GM04504 (cell line): ENCODE measurements around the gene CCL4L2.
A peak's percentile ranks its signal among the peaks of the same experiment; 100 is the strongest.
"Not testable (repeated sequence)": the region's sequence is repeated elsewhere in the genome, so short reads cannot be mapped to it uniquely, and the experiment has no call there.

ENCODE experiments used
- DNase-seq: peaks from one replicate; pipeline ENCODE4 v3.0.0-alpha.2; 2012; ENCODE audit warnings: low read depth

Gene CCL4L2

DNA sequence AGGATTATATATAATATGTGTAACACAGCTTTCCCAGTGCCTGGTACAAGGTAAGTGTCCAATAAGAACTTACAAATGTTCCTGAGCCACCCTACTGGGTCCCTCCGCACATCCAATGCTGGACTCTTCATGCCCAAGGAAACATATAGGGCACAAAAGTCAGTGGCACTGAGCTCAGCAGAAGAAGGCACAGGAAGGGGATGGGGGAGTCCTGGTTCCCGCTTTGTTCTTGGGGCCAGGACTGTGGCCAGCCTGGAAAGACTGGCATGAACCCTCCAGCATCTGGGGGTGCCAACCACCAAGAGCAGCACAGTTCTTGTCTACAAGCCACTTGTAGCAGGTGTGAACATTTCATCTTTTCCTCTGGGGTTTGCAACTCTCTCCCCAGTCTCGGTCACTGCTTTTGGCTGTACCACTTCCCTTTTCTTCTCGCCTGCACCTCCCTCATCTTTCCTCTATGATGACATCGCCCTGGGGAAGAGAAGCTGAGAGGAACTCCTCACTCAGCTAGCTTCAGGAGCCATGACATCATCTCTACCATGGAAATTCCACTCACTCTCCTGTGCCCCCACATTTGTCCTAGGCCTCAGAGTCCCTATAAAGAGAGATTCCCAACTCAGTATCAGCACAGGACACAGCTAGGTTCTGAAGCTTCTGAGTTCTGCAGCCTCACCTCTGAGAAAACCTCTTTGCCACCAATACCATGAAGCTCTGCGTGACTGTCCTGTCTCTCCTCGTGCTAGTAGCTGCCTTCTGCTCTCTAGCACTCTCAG is at the start of gene CCL4L2:
TSS of gene CCL4L2 (plus strand) at position 625 of the 773 bp plus-strand sequence.
- DNase-seq: not testable (repeated sequence)

DNA sequence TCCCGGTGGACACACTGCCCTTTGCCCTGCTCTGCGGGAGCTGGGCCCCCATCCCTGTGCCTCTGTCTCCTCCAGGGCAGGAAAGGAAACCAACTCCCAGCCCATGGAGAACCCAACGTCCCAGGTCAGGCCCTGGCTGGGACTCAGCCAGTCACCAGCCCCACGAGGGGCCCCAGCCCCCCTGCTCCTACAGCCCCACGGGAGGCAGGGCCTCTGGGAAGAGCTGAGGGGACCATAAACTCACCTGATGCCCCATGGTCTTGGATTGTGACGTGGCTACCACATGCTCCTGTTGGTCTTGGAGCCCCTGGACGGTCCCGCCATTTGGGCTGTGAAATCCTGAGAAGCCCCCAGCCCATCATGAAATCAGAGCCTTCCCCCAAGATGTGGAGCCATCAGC is 42.0 kb upstream of the CCL4L2 start:
- DNase-seq: not testable (repeated sequence)

- not testable (repeated sequence) for DNase-seq
Observed at GRCh38 chr17:36176536-36176935, 34.3 kb upstream of the CCL4L2 start, which contains the start of gene TBC1D3B. TSS of gene TBC1D3B (minus strand) at chr17:36176636. CDS start at chr17:36175050, 1,586 bp downstream.

DNA sequence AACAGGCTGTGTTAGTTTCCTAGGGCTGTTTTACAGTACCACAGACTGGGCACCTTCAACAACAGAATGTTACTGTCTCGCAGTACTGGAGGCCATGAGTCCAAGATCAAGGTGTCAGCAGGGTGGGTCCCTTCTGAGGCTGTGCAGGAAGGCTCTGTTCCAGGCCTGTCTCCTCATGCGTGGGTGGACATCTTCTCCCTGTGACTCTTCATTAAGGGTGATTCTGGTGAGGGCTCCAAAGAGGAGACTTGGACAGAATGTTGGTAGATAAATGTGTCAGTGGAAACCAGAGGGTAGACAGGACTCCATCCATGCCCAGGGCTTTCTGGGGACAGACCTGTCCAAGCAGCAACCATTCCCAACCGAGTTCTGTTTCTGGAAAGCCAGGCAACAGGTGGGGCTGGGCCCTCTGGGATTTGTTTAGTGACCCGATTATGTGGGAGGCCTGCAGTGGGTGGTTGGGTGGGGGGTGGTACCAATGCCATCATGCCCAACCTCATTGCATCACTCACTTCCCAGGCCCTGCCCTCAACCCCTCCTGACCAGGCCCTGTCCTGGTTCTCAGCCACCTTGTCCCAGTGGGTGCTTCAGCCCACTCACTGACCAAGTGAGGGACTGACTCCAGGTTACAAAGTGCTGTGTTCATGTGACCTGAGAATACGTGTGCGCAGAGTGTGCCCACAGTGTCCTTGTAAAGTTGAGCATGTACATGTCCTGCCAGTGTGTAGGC is 29.3 kb upstream of the CCL4L2 start:
- not testable (repeated sequence) for DNase-seq

DNA sequence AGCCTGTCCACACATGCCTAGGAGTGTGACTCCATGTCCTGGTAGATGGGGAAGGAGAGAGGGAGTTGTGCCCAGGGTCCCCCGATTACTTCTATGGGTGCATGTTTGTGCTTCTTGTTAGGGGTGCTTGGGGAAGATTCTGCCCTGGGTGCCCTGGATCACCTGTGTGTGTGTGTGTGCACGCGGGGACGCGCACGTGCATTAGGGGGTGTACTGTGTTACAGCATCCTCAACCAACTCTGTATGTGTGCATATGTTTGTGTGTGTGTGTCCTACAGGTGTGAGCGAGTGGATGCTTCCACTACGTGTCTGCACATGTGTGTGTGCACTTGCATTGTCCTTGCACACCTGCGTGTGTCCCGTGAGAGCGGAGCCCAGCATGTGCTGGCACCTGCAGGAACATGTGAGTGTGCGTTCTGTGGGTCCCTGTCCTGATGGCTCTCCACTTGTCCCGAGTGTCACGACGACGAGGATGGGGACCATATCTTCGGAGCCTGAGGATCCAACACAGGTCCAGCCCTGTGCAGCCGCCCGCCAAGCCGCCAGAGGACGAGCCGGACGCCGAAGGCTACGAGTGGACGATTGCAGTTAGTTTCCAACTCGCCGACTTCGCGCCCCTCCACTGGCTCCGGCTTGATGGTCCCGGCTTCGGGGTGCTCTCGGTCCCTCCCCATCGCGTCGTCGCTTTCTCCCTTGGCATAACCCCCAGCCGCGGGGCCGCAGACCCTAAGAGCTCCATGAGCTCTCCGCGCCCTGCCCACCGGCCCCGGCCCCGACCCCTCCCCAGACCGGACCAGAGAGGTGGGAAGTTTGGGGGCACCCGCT is 28.5 kb upstream of the CCL4L2 start:
- no peak for DNase-seq

DNA sequence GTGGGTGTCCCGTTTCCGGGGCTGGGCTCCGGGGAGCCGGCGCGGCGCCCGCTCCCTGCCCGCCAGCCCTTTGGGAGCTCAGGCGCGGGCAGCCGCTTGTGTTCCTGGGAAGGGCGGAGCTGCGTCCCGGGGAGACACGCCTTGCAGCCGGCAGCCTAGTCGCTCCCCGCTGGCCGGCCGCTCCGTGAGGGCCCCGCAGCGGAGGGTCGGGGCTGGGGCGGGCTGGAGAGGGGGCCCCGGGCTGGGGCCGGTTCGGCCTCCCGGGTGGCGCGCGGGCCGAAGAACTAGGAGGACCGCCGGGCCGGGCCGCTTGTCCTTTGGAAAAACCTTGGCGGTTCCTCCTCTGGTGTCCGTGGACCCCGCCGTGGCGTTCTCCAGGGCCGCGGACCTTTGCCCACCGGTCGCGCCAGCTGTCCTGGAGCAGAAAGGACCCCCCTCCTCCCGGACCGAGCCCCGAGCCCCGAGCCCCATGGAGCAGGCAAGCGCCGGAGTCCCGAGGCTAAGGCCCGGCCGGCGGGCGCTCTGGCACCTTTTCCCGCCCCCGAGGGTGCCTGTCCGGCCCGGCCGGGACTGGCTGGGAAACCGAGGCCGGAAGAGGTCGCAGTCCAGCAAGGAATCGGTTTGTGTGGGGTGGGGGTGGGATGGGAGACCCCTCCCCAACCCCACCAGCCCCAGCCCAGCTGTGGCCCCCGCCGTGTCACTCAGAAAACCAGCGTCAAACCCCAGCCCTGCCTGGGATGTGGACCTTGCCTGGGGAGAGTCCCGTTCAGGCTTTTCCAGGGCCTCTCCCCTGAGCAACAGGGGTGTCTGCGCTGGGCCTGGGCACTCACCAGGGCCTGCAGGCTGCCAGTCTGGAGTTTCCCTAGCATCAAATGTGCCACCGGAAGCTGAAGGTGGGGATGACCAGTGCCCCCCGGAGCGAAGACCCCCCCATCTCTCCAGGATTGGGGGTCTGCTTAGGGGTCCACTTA is 27.6 kb upstream of the CCL4L2 start:
- DNase-seq: peak; percentile 29

DNA sequence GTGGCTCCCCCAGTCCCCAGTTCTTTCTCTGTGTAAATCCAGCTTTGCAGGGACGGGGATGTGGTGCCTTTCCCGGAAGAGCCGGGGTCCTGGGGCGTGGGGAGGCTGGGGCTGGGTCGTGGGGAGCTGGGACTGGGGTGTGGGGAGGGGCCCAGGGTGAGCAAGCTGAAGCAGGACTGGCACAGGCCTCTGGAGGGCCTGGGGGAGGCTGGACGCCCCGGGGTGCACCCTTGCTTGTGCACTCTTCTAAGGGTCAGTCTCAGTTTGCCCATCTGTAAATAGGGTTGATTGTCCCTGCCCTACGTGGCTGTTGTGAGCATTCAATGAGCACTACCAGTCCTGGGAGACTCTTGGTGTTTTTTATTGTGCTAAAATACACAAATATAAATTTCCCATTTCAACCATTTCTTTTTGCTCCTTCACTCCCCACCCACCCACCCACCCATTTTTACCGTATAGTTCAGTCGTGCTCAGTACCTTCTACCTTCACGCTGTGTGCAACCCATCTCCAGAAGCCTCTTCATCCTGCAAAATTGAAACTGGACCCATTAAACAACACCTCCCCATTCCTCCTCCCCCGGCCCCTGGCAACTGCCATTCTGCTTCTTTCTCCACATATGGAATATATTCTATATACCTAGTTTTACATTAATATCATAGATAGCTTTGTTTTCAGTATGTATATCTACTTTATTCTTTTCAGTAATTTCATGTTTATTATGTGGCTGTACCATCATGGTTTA is 26.7 kb upstream of the CCL4L2 start:
- no peak for DNase-seq

GRCh38 chr17:36185416-36185815 is 25.4 kb upstream of the CCL4L2 start:
- no peak for DNase-seq

DNA sequence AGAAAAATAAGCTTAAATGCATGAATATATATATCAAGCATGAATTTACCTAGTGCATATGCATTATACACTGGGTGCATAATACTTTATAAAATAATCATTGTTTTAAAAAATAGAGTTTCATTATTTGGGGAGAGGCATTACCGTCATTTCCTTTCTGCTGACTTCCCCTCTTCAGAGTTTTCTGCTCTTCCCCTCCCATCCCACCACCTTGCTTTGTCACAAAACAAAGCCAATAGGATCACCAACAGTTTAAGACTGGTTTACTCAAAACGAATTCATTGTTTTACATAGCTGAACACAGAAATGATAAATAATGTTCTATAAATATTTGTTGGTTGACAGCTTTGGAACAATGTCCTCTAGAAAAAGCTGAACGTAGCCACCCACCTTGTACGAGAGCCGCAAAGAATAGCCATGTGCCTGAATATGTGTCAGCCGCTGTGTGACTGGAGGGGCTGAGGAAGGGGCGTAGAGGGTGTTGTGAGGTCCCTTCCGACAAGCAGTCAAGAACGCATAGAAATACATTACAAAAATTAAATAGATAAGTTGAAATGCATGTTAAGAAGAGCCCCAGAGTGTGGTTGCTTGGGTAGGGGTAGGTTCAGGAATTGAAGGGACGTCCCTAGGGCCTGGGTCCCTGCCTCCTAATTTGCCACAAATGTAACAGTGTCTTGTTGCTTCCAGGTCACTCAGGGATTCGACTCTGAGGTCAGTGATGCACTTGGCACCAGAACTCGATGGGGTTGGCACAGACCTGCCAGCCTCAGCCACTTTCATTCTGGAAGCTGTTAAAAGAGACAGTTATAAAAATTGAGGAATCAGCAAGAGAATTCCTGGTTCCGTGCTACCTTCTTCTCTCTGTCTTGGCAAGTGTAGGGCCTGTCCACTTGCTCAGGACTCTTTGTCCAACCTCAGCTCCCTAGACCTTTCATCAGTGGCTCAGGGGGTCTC is 23.8 kb upstream of the CCL4L2 start:
- not testable (repeated sequence) for DNase-seq

DNA sequence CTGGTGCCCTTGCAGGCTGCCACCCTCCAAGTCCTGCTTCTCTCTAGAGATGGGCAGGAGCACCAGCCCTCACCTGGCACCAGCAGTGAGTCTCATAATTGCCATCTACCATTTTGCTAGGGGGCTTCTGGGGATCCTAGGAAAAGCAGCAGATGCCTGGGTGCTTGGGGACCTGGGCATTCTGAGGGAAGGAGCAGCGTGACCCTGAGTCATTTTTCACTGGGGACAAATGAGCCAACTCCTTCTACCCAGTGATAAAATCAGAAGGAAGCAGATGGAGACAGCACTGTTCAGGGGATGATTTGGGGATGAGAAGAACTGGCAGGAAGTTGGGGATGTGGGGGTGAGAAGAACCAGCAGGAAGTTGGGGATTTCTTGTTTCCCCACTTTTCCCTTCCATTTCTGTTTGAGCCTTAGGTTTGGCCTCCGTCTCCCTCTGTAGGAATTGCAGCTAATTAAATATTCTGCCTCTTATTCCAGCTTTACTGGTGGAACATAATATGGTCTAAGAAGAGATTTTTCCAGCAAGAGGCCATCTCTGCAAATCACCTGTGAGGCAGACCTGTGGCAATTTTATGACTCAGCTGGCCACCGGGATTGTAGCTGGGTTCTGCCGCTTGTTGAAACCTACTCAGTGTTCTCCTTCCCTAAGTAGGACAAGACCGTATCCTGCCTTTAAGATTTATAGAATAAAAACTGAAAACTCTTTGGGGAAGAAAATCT is 22.8 kb upstream of the CCL4L2 start:
- DNase-seq: not testable (repeated sequence)

- no peak for DNase-seq
Observed at GRCh38 chr17:36188891-36189306, 22.0 kb upstream of the CCL4L2 start.

- not testable (repeated sequence) for DNase-seq
Observed at GRCh38 chr17:36189993-36190392, 20.9 kb upstream of the CCL4L2 start.

GRCh38 chr17:36190549-36191330 is 20.1 kb upstream of the CCL4L2 start:
- not testable (repeated sequence) for DNase-seq

DNA sequence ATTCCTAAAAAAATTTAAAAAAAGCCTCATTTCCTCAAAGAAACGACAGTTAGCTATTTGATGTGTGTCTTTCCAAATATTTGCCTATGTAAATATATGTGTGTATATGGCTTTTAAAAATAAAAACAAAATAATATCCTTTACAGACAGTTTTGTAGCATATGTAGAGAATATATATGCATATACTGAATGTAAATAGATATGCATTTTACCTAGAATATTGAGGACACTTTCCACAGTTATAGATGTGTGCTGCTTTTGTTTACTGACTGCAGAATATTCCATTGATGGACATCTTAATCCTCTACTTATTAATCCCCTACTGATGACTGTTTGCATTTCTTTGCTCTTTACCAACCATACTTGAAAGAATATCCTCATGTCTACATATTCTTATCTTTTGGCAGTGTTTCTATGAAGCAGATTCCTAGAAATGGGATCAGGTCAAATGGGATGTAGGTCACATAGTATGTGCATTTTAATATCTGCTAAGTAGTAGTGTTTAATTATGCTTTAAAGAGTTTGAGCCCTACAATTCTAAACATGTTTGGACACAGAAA is 17.6 kb upstream of the CCL4L2 start:
- DNase-seq: no peak

DNA sequence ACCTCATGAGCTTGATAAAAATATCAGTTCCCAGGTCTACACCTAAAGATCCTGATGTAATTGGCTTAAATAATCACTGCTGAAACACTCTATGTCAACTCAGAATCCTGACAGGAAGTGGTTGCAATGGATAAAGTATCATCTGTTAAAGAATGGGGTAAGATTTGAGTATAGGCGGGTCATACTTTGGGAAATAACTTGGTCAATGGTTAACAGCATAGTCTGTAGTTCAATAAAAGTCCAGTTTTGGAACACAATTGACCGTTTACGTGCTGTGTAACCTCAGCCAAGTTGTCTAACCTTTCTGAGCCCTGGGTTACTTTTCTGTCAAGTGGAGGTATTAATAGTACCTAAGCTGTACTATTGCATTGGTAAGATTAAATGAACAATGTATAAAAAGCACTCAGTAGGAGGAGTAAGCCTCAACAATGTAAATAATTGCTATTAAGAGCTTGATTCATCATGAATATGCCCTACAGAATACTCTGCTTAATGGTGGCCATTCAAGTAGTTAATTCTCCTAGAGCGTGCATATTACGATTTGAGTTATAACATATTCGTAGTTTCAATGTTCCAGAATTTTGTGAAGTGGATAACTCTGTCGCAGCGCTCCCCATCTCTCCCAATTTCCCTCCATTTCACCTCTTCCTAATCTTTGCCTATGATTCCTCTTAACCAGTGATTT is 16.6 kb upstream of the CCL4L2 start:
- not testable (repeated sequence) for DNase-seq

- DNase-seq: not testable (repeated sequence)
Observed at GRCh38 chr17:36194832-36195433, 15.9 kb upstream of the CCL4L2 start.
